ENCODE results near the gene SH3RF3. TPM values are rescaled to one million over a fixed set of nuclear protein-coding genes. Genes with fewer than 3 reads are reported as not detected.

SH3RF3 gene
- polyA plus RNA-seq, 12 donors: 3.3 to 7.5 (median 4.7) TPM; not detected in 1

DNA sequence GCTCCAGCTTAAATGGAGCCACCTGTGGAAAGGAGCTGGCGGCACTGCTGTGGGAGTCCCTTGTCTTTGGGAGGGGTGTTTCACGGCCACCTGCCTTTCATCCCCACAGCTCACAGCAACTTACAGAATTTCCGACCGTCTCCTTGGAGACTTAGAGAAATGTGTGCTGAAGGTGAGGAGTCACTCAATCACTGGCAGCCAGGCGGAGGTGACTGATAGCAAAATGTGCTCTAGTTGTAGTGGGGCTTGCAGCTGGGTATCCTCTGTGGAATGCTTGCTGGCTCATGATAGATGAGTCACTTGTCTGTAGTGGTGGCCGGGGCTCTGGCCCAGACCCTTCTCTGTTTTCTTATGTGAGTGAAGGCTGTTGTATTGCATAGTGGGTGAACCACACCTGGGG, 110.7 kb downstream of the SH3RF3 start:
- no peak for DNase-seq

DNA sequence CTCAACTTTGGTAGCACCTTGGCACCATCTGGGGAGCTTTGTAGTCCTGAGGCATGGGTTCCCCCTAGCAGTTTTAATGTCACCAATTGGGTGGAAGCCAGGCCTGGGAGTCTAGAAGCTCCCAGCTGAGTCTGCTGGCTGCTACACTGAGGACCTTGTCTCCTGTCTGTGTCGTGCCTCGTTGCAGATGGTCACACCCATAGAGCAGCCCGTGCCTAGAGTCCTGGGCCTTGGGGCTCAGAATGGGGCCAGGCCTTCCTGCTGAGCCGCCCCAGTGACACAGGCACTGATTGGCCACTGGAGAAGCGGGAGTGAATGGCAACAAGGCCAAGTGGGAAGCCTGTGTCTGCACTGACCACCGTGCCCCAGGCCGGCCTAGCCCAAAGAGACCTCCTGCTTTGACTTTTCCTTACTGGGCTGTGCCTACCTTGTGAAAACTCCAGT, 113.2 kb downstream of the SH3RF3 start:
- no peak for DNase-seq

DNA sequence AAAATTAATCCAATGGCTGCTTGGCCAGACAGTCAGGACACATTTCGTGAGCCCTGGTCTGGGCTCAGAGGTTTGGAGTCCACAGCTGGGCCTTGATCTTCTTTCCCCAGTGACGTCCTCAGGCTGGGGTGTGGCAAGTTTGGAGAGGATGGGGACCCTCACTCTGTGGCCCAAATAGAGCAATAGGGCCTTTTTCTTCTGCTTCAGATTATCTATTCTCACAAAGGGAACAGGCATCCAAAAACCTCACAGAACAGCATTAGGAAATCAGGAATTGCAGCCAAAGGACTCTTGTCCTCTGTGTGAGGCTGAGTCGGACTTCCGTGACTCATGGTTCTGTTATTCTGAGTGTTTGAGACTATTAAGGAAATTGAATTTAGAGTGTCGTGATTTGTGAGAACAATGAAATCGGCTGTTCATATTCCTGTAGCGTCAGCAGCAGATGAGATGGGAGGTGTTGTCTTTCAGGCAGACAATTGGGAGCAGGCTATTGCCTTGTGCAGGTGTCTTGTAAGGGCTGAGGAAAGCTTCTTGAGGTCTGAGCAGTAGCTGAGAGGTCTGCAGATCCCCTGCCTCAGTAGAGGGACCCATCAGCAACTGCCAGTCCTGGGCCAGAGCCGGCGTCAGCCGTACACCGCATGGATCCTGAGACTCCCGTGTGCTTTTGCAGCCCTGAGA, 113.8 kb downstream of the SH3RF3 start:
- peak; percentile 79 for DNase-seq

DNA sequence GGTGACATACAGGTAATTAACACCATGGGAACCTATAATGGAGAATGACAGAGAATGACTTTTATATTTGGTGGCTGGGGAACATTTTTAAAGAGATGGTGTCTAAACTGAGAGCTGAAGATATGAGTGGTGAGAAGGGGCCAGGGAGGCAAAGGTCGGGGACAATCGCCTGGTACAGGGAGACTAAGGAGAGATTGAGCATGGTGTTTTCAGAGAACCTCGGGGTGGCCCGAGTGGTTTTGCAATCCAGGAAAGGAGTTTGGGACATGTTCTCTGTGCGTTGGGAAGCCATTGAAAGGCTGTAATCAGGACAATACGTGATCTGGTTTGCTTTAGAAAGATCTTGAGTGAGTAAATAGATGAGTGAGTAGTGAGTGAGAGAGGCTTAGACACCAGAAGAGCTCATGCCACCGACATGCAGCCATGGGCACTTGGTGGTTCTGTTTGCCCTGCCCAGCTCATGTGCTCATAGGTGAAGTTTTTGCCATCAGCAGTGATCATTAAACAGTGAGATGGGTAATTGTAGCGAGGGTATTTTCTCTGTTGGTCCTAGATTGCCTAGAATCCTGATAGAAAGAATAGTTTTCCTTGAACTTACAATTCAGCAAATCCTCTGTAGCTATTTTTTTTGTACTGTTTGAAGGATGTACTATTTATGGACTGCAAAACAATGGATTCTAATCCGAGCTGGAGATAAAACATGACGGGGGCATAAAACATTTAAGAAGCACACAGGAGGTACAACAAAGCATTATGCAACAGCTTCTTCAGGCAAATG, 114.7 kb downstream of the SH3RF3 start:
- no peak for DNase-seq

DNA sequence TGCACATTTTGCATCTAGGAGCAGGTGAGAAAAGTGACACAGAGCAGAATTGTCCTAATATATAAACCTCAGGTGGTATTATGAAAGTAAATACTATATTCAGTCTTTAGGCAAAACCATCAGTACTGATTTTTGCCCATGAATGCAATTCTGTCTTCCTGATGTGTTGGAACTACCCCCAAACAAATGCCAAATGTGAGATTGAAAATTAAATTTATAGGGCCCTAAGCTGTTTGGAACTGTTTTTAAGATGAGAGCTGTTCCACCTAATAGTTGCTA, 115.2 kb downstream of the SH3RF3 start:
- no peak for DNase-seq

DNA sequence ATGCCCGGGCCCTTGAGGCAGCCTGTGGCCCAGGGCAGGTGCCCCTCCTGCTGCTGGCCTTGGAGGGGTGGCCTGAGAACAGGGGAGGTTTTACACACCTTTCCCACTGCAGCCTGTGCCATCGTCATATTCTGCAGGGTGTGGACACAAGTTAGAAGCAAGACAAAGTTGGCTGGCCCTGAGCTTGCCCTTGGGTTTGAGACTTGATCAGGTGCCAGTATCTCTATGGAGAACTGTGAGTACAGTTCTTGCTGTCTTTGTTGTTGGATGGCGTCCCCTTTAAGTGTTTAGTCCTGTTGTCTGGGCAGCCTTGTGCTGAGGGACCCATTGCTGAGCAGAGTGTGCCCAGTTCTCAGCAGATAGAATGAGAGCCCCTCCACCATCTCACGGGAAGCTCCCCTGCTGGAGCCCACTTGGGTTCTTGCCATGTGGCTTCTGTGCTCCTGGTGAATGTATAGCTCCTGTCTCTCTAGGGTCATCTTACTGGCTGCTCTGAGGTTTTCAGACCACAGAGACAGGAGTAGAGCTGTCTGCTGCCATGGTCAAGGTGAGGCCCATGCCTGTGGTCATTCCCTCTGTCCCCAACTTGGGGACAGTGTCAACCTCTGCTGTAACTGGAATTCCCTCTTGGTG, 115.9 kb downstream of the SH3RF3 start:
- no peak for DNase-seq

DNA sequence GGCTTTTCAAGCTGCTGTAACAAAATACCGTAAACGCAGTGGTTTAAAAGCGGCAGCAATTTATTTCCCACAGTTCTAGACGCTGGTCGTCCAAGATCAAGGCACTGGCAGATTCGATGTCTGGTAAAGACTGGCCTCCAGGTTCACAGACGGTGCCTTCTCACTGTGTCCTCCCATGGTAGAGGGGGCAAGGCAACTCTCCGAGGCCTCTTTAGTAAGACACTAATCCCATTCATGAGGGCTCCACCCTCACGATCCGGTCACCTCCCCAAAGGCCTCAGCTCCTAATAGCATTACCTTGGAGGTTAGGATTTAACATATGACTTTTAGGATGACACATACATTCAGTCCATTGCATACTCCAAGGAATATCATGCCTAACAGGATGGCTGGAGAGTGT, 117.2 kb downstream of the SH3RF3 start:
- DNase-seq: no peak

DNA sequence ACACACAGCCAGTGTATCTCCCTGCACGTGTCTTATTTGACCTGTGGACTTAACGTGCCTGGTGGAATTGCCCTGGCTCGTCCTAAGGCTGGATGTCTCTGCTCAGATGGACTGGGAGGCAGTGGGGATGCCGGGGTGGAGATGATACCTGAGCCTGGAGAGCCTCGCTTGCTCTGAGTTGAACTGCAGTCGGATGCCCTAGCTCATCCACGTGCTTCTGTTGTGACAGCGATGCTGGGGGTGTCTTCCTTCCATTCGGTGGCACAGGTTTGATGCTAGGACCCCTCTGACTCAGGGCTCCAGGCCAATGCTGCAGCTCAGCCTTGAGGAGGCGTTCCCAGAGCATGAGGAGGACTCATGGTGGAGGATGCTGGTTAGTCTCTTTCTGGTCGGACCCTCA, 117.6 kb downstream of the SH3RF3 start:
- no peak for DNase-seq

DNA sequence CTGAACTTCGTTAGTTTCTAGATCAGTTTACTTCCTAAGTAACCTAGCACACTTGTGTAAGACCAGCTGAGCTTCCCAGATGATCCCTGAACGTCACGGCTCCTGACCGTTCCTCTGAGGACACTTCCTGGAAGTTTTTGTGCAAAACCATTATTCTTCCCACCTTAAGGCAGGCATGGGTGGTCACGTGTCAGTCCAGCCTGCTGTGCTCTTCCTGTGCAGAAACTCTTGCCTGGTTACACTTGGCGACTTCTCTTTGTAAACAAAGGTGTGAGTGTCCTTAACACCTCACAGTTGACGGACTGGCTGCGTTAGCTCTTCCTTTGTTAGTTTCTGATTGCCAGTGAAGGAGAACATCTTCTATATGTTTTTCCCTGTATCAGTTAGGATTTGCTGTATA, 118.3 kb downstream of the SH3RF3 start:
- no peak for DNase-seq

DNA sequence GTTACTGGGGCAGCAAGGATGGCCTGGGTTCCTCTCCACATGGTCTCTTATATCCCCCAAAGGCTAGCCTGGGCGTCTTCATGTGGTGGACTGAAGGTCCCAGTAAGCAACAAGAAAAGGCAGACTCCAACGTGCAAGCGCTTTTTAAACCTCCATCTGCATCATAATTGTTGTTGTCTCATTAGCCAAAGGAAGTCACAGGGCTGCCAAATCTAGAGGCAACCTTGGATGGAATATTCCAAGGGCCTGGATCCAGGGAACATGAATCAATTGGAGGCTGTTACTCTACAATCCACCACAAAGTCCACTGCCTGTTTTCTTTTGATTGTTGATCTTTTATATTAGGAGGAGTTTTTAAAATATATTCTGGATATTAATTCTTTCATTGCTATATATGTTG, 118.8 kb downstream of the SH3RF3 start:
- peak; percentile 58 for DNase-seq

DNA sequence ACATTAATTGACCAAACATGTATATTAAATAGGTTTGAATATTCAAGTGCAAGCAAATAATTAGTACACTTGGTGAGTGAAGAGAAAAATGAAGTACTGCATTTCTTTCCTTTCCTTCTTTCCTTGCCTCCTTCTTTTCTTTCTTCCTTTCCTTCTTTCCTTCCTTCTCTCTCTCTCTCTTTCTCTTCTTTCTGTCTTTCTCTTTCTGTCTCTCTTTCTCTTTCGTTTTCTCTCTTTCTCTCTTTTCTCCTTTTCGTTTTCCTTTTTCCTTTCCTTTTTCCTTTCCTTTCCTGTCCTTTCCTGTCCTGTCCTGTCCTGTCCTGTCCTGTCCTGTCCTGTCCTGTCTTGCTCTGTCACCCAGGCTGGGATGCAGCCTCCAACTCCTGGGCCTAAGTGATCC, 119.6 kb downstream of the SH3RF3 start:
- no peak for DNase-seq

DNA sequence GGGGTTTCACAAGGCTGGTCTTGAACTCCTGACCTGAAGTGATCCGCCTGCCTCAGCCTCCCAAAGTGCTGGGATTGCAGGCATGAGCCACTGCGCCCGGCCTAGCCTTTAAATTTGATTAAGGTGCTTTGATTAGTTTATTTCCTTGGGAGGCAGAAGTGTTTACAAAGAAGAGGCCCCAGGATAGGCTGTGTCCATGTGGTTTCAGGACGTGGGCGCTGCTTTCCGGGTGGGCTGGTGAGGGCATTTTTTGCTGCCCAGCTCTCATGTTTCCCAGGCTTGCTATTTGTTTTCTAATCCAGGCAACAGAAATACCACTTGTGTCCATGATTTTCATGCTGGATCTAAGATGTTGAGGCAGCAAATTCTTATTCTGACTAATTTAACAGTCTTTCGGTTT, 124.2 kb downstream of the SH3RF3 start:
- no peak for DNase-seq

DNA sequence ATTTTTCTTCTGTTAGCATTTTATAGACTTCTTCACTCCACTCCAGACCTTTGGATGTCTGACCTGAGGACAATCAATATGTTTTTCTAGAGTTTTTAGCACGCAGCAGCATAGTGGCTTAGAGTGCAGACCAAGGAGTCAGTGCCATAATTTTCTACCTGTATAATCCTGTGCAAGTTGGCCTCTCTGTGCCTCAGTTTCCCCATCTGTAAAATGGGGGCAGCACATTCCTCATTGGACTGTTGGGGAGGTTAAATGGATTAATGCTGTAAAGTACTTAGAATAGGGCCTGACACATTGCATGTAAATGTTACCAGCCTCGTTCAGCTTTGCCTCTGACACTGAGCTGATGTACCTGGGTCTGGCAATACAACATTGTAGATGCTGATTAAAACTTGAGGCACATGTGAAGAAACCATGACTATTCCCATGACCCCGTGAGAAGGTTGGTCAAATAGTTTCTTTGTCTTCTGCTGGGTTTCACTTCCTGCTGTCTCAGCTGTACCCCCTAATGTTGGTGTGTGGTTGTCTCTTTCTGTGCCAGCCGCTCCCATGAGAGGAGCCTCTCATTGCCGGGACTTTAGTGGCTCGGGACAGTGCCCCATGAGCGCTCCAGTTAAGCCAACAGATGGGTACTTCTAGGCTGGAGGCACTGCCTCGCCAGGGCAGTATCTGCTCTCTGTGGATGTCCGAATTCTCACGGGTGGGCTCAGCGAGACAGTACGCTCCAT, 125.3 kb downstream of the SH3RF3 start:
- no peak for DNase-seq

DNA sequence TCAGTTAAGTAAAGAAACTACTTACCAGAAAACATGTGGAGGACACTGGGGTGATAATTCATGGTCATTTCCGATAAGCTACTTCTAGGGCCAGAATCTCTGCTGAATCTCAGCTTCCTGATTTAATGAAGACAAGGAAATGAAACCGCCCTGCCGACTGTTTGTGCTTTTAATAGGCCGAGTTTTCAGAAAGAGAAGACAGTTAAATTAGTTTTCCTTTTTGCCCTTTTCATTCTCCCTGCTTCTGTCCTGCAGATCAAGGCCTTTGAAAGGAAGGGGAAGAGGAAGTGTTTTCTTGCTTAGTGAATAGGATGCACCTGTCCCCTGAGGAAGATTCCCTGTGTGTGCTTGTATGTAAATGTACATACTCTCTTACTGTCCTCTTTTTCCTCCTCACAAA, 126.6 kb downstream of the SH3RF3 start:
- no peak for DNase-seq

DNA sequence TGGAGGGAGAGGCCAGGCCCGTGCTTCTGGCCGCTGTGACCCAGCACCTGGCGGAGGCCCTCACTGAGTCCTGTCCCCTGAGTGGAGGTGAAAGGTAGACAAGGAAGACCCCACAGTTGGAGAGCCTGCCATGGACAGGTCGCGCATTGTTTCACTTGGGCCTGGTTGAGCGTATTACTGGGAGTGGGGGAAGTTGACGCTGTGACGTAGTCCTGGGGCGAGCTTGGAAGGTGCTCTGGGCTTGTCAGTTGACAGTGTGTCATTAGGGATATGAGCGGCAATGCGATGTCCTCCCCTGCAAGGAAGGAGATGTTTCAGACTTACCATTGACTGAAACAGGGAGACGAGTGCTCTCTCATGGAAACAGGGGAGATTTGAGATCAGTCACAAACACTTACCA, 127.1 kb downstream of the SH3RF3 start:
- no peak for DNase-seq

DNA sequence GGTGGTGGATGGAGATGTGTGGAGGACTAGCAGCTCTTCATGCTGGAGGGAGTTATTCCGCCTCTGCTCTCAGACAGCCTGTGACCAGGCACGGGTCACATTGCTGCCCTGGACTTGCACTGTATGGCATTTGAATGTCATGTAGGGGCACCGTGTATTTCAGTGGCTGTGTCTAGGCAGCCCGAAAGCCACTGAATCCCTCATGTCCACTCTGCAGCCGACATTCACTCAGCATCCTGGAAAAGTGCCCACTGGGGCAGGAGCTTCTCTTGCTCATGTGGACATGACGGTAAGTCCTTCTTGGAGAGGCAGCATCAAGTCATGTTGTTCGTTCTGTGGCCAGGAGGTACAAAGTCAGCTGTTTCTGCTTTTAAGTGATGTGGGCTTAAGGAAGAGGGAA, 127.9 kb downstream of the SH3RF3 start:
- DNase-seq: no peak

DNA sequence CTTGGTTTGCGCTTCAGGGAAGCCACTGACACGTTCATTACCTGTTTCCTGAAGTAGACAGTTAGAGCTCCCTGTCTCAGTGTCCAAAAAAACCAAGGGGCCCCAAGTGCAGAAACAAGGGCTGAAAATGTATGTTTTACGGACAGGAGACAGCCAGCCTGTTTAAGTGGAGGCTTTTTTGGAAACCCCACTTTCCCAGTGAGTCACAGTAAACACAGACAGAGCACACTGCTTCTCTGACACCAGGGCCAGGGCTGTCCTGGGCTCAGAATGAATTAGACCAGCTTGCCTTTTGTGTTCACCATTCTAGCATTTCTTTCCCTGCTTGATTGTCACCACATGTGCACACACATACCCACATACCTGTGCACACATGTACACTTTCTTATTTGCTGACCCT, 128.6 kb downstream of the SH3RF3 start:
- no peak for DNase-seq

DNA sequence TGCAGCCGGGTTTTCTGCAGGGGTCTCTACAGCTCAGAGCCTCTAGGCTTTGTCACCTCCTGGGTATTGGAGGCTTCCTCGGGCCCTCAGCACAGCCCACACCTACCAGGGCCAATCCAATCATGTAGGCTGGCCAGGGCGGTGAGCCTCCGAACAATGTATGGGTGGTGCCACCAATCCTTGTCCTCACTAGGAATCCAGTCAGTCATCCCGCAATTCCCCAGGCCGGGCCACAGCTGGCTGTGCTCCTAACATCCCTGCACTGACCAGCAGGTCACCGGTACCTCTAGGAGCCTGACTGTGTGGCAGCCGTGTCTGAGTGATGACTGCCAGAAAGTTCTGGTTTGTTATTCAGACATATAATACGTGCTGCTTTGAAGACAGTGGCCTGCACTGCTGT, 129.4 kb downstream of the SH3RF3 start:
- no peak for DNase-seq

DNA sequence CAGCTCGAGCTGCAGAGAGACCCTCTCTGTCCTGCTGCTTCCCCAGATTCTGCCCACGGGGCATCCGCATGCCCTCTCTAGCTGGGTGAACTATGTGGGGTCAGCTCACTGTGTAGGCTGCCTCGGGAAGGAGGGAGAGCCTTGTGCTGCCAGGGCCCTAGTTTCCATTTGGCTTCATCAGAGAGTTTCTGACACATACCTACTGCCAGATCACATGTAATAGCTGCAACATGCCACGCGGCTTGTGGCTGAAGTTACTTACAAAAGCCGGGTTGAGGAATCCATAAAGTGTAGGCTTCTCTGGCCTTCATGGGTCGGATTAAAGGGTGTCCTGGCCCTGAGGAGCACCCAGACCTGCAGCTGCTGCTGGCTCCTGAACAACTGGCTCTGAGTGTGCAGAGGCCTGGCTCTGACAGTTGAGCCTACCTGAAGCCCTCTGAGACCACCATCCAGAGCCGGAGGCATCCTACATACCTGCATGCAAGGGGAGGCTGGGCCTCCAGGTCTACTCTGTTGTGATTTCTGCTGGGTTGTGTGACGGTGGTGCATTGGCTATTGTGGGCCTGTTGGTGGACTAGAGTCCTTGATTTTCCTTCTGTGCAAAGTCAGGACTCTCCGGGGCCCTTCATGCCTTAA, 130.0 kb downstream of the SH3RF3 start:
- DNase-seq: no peak

DNA sequence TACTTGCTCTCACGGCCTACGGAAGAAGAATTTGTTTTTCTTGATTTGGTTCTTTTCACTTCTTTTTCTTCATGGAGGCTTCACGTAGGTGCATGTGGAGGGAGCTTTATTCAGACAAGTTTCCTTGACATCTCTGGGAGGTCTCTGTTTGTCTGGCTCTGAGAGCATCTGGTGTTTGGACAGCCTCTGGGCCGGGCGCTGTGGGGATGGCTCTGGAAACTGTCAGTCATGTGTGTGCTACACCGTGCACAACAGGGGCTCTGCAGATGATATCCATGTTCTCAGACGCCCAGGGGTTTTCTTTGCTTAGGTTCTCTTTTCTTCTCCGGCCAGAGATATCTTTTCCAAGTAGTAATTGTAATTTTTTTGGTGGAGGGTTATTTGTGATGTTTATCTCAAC, 130.7 kb downstream of the SH3RF3 start:
- no peak for DNase-seq

DNA sequence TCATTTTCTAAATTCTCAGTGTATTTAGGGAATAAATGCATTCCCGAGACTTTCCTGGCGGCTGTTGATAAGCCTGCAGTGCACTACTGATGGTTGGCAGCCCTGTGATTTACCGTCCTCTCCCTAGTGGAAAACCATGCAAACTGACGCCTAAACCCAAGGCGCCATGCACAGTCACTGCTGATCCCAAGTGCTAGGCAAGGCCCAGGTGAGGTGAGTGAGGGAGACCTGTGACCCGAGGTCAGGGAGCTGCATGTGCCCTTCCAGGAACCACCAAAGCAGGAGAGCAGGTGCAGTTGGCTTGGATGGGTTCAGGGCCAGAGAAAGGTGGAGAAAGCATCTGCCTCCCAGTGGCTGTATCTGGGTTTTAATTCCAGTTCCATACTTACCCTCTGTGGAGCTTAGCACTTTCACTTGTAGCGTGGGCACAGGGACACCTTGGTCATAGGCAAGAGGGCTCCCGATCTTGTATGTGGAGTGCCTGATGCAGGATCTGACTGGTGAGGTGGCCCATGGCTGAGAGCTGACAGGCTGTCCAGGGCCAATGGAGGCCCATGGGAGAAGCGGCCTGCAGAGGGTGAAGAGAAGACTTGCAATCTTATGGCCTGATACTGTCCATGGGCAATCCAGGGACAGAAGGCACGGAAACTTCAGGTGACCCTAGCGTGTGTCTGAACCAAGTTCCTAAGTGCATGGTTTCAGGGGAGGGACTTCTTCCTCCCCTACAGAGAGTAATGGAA, 131.3 kb downstream of the SH3RF3 start:
- DNase-seq: no peak

Data from muscle of arm (tissue), 12 donors.